Trophoblast cell (in vitro differentiated cells and primary cell): ENCODE measurements around the gene CLMN.

Experiments
- DNase-seq, 2 donors: peaks; one replicate each; pipeline ENCODE4 v3.0.0-alpha.2; 2016
- H2AFZ ChIP-seq: 2 replicates; pipeline ENCODE4 v1.6.1; 2013; ENCODE audit warnings: low read length, moderate library complexity, mild to moderate bottlenecking; ENCODE audit not compliant: insufficient read depth, poor library complexity
- H2AK5ac ChIP-seq: 2 replicates; pipeline ENCODE4 v1.6.1; 2013; ENCODE audit warnings: mild to moderate bottlenecking, low read length
- H2BK120ac ChIP-seq: 2 replicates; pipeline ENCODE4 v1.6.1; 2013; ENCODE audit warnings: low read length, mild to moderate bottlenecking, moderate library complexity; ENCODE audit not compliant: insufficient read depth, poor library complexity
- H2BK12ac ChIP-seq: 2 replicates; pipeline ENCODE4 v1.6.1; 2013; ENCODE audit warnings: mild to moderate bottlenecking, low read length, moderate library complexity
- H2BK5ac ChIP-seq: 2 replicates; pipeline ENCODE4 v1.6.1; 2013; ENCODE audit warnings: low read length, low read depth, moderate library complexity, mild to moderate bottlenecking; ENCODE audit not compliant: poor library complexity
- H3K14ac ChIP-seq: 2 replicates; pipeline ENCODE4 v1.6.1; 2013; ENCODE audit warnings: mild to moderate bottlenecking, low read length
- H3K18ac ChIP-seq: 2 replicates; pipeline ENCODE4 v1.6.1; 2013; ENCODE audit warnings: mild to moderate bottlenecking, low read length
- H3K23ac ChIP-seq: 2 replicates; pipeline ENCODE4 v1.6.1; 2013; ENCODE audit warnings: low read length
- H3K27ac ChIP-seq: 2 replicates; pipeline ENCODE4 v1.5.1; 2013; ENCODE audit warnings: low read depth, mild to moderate bottlenecking, inconsistent platforms, low read length, moderate library complexity
- H3K27me3 ChIP-seq: 2 replicates; pipeline ENCODE4 v1.6.1; 2013; ENCODE audit warnings: inconsistent platforms, mild to moderate bottlenecking, low read length, moderate library complexity; ENCODE audit not compliant: insufficient read depth
- H3K36me3 ChIP-seq, 2 experiments: 1 replicate in 1 of 2; 2 replicates in 1 of 2; pipeline ENCODE4 v1.6.1; 2013; ENCODE audit warnings: low read length in 2 of 2, mild to moderate bottlenecking in 2 of 2, moderate library complexity in 1 of 2; ENCODE audit not compliant: insufficient read depth in 2 of 2, control insufficient read depth in 1 of 2
- H3K4ac ChIP-seq: 2 replicates; pipeline ENCODE4 v1.6.1; 2013; ENCODE audit warnings: low read depth, mild to moderate bottlenecking, low read length, moderate library complexity
- H3K4me1 ChIP-seq, 2 experiments: 1 replicate in 1 of 2; 2 replicates in 1 of 2; pipeline ENCODE4 v1.6.1; 2013; ENCODE audit warnings: low read length in 2 of 2, mild to moderate bottlenecking in 2 of 2, moderate library complexity in 1 of 2; ENCODE audit not compliant: insufficient read depth in 2 of 2, control insufficient read depth in 1 of 2
- H3K4me2 ChIP-seq: 2 replicates; pipeline ENCODE4 v1.6.1; 2013; ENCODE audit warnings: inconsistent platforms, mild to moderate bottlenecking, low read length, moderate library complexity
- H3K4me3 ChIP-seq: 2 replicates; pipeline ENCODE4 v1.5.1; 2013; ENCODE audit warnings: mild to moderate bottlenecking, low read depth, low read length, inconsistent platforms
- H3K79me1 ChIP-seq: one replicate; pipeline ENCODE4 v1.6.1; 2013; ENCODE audit warnings: low read length
- H3K79me2 ChIP-seq: 2 replicates; pipeline ENCODE4 v1.6.1; 2013; ENCODE audit warnings: low read length, mild to moderate bottlenecking; ENCODE audit not compliant: control insufficient read depth, insufficient read depth, poor library complexity
- H3K9ac ChIP-seq: 2 replicates; pipeline ENCODE4 v1.6.1; 2013; ENCODE audit warnings: mild to moderate bottlenecking, low read length
- H3K9me3 ChIP-seq: 2 replicates; pipeline ENCODE4 v1.6.1; 2013; ENCODE audit warnings: low read depth, mild to moderate bottlenecking, control low read depth, inconsistent platforms, low read length; ENCODE audit not compliant: insufficient read depth
- H4K12ac ChIP-seq: 2 replicates; pipeline ENCODE4 v1.6.1; 2013; ENCODE audit warnings: low read depth, mild to moderate bottlenecking, low read length, moderate library complexity
- H4K8ac ChIP-seq: 2 replicates; pipeline ENCODE4 v1.6.1; 2013; ENCODE audit warnings: low read depth, mild to moderate bottlenecking, low read length, moderate library complexity
- H4K91ac ChIP-seq: one replicate; pipeline ENCODE4 v1.6.1; 2013; ENCODE audit warnings: low read depth, mild to moderate bottlenecking, low read length, moderate library complexity
- WGBS: extraction: QIAGEN DNeasy Blood & Tissue Kit; methylation state at CpG from one replicate; pipeline ENCODE4 v1.1.7; 2013; ENCODE audit warnings: missing lambda C conversion rate; ENCODE audit not compliant: insufficient read length, insufficient coverage; ENCODE audit errors: extremely low coverage; 5-methylcytosine and 5-hydroxymethylcytosine counted together

The CLMN gene

GRCh38 chr14:95157048-95157326 is 162.7 kb downstream of the CLMN start:
- peak overlapping the region; percentile 87 for H3K14ac ChIP-seq
- no CpG with 5 or more reads among the region's 50 CpGs for WGBS
- peak overlapping the region; percentile 92 for H4K91ac ChIP-seq
- H3K23ac ChIP-seq = no peak overlapping the region
- peak overlapping the region; percentile 93 for H3K18ac ChIP-seq
- H2AFZ ChIP-seq = peak overlapping the region; percentile 87
- no peaks in the 10 kb centered on the region for H3K36me3 ChIP-seq
- peaks cover 10% of the 10 kb centered on the region for H3K79me2 ChIP-seq
- H2BK5ac ChIP-seq = peak overlapping the region; percentile 88
- peak overlapping the region; percentile 91 for H3K4ac ChIP-seq
- H2AK5ac ChIP-seq = no peak overlapping the region
- H3K27ac ChIP-seq = peak overlapping the region; percentile 88
- peak overlapping the region; percentile 85 for H4K12ac ChIP-seq
- peak overlapping the region; percentile 90 for H3K4me3 ChIP-seq
- peak overlapping the region; percentile 55 for H2BK120ac ChIP-seq
- H3K9me3 ChIP-seq = no peaks in the 10 kb centered on the region
- DNase-seq = peak in 1 of 2 donors; percentile 17
- no peaks in the 10 kb centered on the region for H3K27me3 ChIP-seq
- peak overlapping the region; percentile 89 for H3K9ac ChIP-seq
- H3K4me1 ChIP-seq = peaks cover 2 to 3% of the 10 kb centered on the region in 2 experiments
- peak overlapping the region; percentile 89 for H4K8ac ChIP-seq
- H3K79me1 ChIP-seq = peaks cover 15% of the 10 kb centered on the region
- peak overlapping the region; percentile 79 for H3K4me2 ChIP-seq
- no peak overlapping the region for H2BK12ac ChIP-seq

GRCh38 chr14:95156161-95157047 is 163.3 kb downstream of the CLMN start:
- peaks cover 12% of the 10 kb centered on the region for H3K79me2 ChIP-seq
- peak overlapping the region; percentile 92 for H4K91ac ChIP-seq
- no peaks in the 10 kb centered on the region for H3K9me3 ChIP-seq
- H3K4me1 ChIP-seq = peaks cover 2 to 3% of the 10 kb centered on the region in 2 experiments
- no peak overlapping the region for H2BK12ac ChIP-seq
- peak; percentile 22 to 61 for DNase-seq
- WGBS = no CpG with 5 or more reads among the region's 48 CpGs
- H3K14ac ChIP-seq = peak overlapping the region; percentile 87
- no peak overlapping the region for H3K23ac ChIP-seq
- peak overlapping the region; percentile 88 for H3K27ac ChIP-seq
- H3K18ac ChIP-seq = peak overlapping the region; percentile 93
- peak overlapping the region; percentile 89 for H4K8ac ChIP-seq
- H3K9ac ChIP-seq = peak overlapping the region; percentile 89
- H2BK120ac ChIP-seq = peak overlapping the region; percentile 55
- no peaks in the 10 kb centered on the region for H3K36me3 ChIP-seq
- peak overlapping the region; percentile 87 for H2AFZ ChIP-seq
- H3K27me3 ChIP-seq = no peaks in the 10 kb centered on the region
- peaks cover 15% of the 10 kb centered on the region for H3K79me1 ChIP-seq
- H2BK5ac ChIP-seq = peak overlapping the region; percentile 88
- H3K4me2 ChIP-seq = peak overlapping the region; percentile 79
- H3K4ac ChIP-seq = peak overlapping the region; percentile 91
- H2AK5ac ChIP-seq = peak overlapping the region; percentile 58
- peak overlapping the region; percentile 49 for H4K12ac ChIP-seq
- peak overlapping the region; percentile 90 for H3K4me3 ChIP-seq

- Histone ChIP-seq H4K91ac (no peak overlapping the region), H4K12ac (no peak overlapping the region), H2AK5ac (no peak overlapping the region), H4K8ac (no peak overlapping the region), H3K79me2 (peaks cover 15% of the 10 kb centered on the region), H3K27me3 (no peaks in the 10 kb centered on the region), H3K79me1 (peaks cover 15% of the 10 kb centered on the region), H2BK5ac (no peak overlapping the region), H3K18ac (no peak overlapping the region), H3K27ac (no peak overlapping the region), H2AFZ (no peak overlapping the region), H2BK120ac (no peak overlapping the region), H3K36me3 (no peaks in the 10 kb centered on the region), H3K4ac (peak overlapping the region; percentile 5), H3K4me3 (no peak overlapping the region), H3K4me2 (no peak overlapping the region), H3K4me1 (peaks cover 2 to 3% of the 10 kb centered on the region in 2 experiments), H3K9ac (no peak overlapping the region), H2BK12ac (no peak overlapping the region), H3K9me3 (no peaks in the 10 kb centered on the region), H3K14ac (no peak overlapping the region), H3K23ac (no peak overlapping the region)
- DNase-seq = no peak
- no CpG with 5 or more reads among the region's 12 CpGs for WGBS
Measured at GRCh38 chr14:95155045-95155444, 164.7 kb downstream of the CLMN start.

- no CpG with 5 or more reads among the region's 4 CpGs for WGBS
- Histone ChIP-seq H3K27ac (no peak overlapping the region), H3K79me2 (peaks cover 16% of the 10 kb centered on the region), H3K4me2 (no peak overlapping the region), H3K9me3 (no peaks in the 10 kb centered on the region), H3K4me1 (peaks cover 2 to 3% of the 10 kb centered on the region in 2 experiments), H2BK12ac (no peak overlapping the region), H2AK5ac (no peak overlapping the region), H3K9ac (no peak overlapping the region), H2BK5ac (no peak overlapping the region), H3K36me3 (no peaks in the 10 kb centered on the region), H3K18ac (no peak overlapping the region), H3K23ac (no peak overlapping the region), H3K79me1 (peaks cover 15% of the 10 kb centered on the region), H4K91ac (no peak overlapping the region), H3K4me3 (no peak overlapping the region), H3K14ac (no peak overlapping the region), H2BK120ac (no peak overlapping the region), H3K27me3 (no peaks in the 10 kb centered on the region), H2AFZ (no peak overlapping the region), H3K4ac (no peak overlapping the region), H4K12ac (no peak overlapping the region), H4K8ac (no peak overlapping the region)
- no peak for DNase-seq
Measured at GRCh38 chr14:95153866-95154265, 165.8 kb downstream of the CLMN start.
